ENCODE data around the gene EXOC7. TPM values are rescaled to one million over a fixed set of nuclear protein-coding genes. Genes with fewer than 3 reads are reported as not detected.
A peak's percentile ranks its signal among the peaks of the same experiment; 100 is the strongest.
"Not testable (repeated sequence)": the region's sequence is repeated elsewhere in the genome, so short reads cannot be mapped to it uniquely, and the experiment has no call there.

Gene EXOC7
- total RNA-seq, 1 experiment from 2014 or later: 133 TPM

GRCh38 chr17:76049836-76050537, 53.6 kb downstream of the EXOC7 start:
- Histone ChIP-seq H3K27me3 (replicated peaks) (no peaks in the 10 kb centered on the region), H3K27ac (peak overlapping the region; percentile 46), H3K36me3 (peaks cover 93% of the 10 kb centered on the region), H3K9me3 (replicated peaks) (no peaks in the 10 kb centered on the region), H3K4me3 (no peak overlapping the region), H3K4me1 (replicated peaks) (peaks cover 25% of the 10 kb centered on the region)
- no peak for DNase-seq (ENCODE audit: low read depth in 1 of 2, low spot score in 2 of 2)

- H3K4me3 ChIP-seq: no peak overlapping the region
- H3K36me3 ChIP-seq: peaks cover 93% of the 10 kb centered on the region
- H3K9me3 ChIP-seq (replicated peaks): no peaks in the 10 kb centered on the region
- no peaks in the 10 kb centered on the region for H3K27me3 ChIP-seq (replicated peaks)
- peak overlapping the region; percentile 46 for H3K27ac ChIP-seq
- peaks cover 25% of the 10 kb centered on the region for H3K4me1 ChIP-seq (replicated peaks)
- no peak for DNase-seq (ENCODE audit: low read depth in 1 of 2, low spot score in 2 of 2)
Measured at GRCh38 chr17:76049239-76049638, 54.3 kb downstream of the EXOC7 start.

- Histone ChIP-seq H3K9me3 (replicated peaks) (no peaks in the 10 kb centered on the region), H3K27me3 (replicated peaks) (no peaks in the 10 kb centered on the region), H3K27ac (peak overlapping the region; percentile 46), H3K4me1 (replicated peaks) (peaks cover 20% of the 10 kb centered on the region), H3K4me3 (no peak overlapping the region), H3K36me3 (peaks cover 93% of the 10 kb centered on the region)
- peak in 1 of 2 experiments; percentile 34 for DNase-seq (ENCODE audit: low read depth in 1 of 2, low spot score in 2 of 2)
Measured at GRCh38 chr17:76048711-76049110, 54.9 kb downstream of the EXOC7 start.

GRCh38 chr17:76048025-76048605, 55.5 kb downstream of the EXOC7 start:
- no peak for DNase-seq (ENCODE audit: low read depth in 1 of 2, low spot score in 2 of 2)
- peaks cover 93% of the 10 kb centered on the region for H3K36me3 ChIP-seq

GRCh38 chr17:76046064-76046463, 57.5 kb downstream of the EXOC7 start:
- no peak for DNase-seq (ENCODE audit: low read depth in 1 of 2, low spot score in 2 of 2)
- peaks cover 95% of the 10 kb centered on the region for H3K36me3 ChIP-seq
- no peak overlapping the region for H3K4me3 ChIP-seq
- no peak overlapping the region for H3K27ac ChIP-seq
- peaks cover 15% of the 10 kb centered on the region for H3K4me1 ChIP-seq (replicated peaks)
- no peaks in the 10 kb centered on the region for H3K27me3 ChIP-seq (replicated peaks)
- H3K9me3 ChIP-seq (replicated peaks): no peaks in the 10 kb centered on the region

More at GRCh38 chr17:76048025-76048605, 55.5 kb downstream of the EXOC7 start:
- Histone ChIP-seq H3K4me3 (no peak overlapping the region), H3K4me1 (replicated peaks) (peaks cover 15% of the 10 kb centered on the region), H3K9me3 (replicated peaks) (no peaks in the 10 kb centered on the region), H3K27me3 (replicated peaks) (no peaks in the 10 kb centered on the region), H3K27ac (peak overlapping the region; percentile 46)

- not testable (repeated sequence) for H3K27ac ChIP-seq; H3K9me3 ChIP-seq (replicated peaks); DNase-seq (ENCODE audit: low read depth in 1 of 2, low spot score in 2 of 2); H3K4me3 ChIP-seq; H3K27me3 ChIP-seq (replicated peaks)
- Histone ChIP-seq H3K4me1 (replicated peaks) (peaks cover 15% of the 10 kb centered on the region), H3K36me3 (peaks cover 95% of the 10 kb centered on the region)
Measured at GRCh38 chr17:76044475-76045007, 59.0 kb downstream of the EXOC7 start.

- not testable (repeated sequence) for H3K27ac ChIP-seq; DNase-seq (ENCODE audit: low read depth in 1 of 2, low spot score in 2 of 2); H3K4me3 ChIP-seq; H3K9me3 ChIP-seq (replicated peaks); H3K4me1 ChIP-seq (replicated peaks); H3K27me3 ChIP-seq (replicated peaks)
- H3K36me3 ChIP-seq: peaks cover 95% of the 10 kb centered on the region
Measured at GRCh38 chr17:76042868-76043267, 60.7 kb downstream of the EXOC7 start.

GRCh38 chr17:76040376-76040775, 63.2 kb downstream of the EXOC7 start:
- Histone ChIP-seq H3K27me3 (replicated peaks) (no peaks in the 10 kb centered on the region), H3K36me3 (peaks cover 83% of the 10 kb centered on the region)

GRCh38 chr17:76039121-76039520, 64.5 kb downstream of the EXOC7 start:
- H3K4me3 ChIP-seq: no peak overlapping the region

More at GRCh38 chr17:76040376-76040775, 63.2 kb downstream of the EXOC7 start:
- H3K9me3 ChIP-seq (replicated peaks): no peaks in the 10 kb centered on the region
- no peak overlapping the region for H3K4me3 ChIP-seq
- no peak for DNase-seq (ENCODE audit: low read depth in 1 of 2, low spot score in 2 of 2)
- no peaks in the 10 kb centered on the region for H3K4me1 ChIP-seq (replicated peaks)
- no peak overlapping the region for H3K27ac ChIP-seq

GRCh38 chr17:76038050-76038449, 65.5 kb downstream of the EXOC7 start:
- DNase-seq (ENCODE audit: low read depth in 1 of 2, low spot score in 2 of 2): no peak
- no peaks in the 10 kb centered on the region for H3K9me3 ChIP-seq (replicated peaks)
- H3K36me3 ChIP-seq: peaks cover 62% of the 10 kb centered on the region
- no peak overlapping the region for H3K4me3 ChIP-seq
- H3K27me3 ChIP-seq (replicated peaks): no peaks in the 10 kb centered on the region
- H3K27ac ChIP-seq: no peak overlapping the region
- no peaks in the 10 kb centered on the region for H3K4me1 ChIP-seq (replicated peaks)

More at GRCh38 chr17:76039121-76039520, 64.5 kb downstream of the EXOC7 start:
- H3K36me3 ChIP-seq: peaks cover 73% of the 10 kb centered on the region
- no peak for DNase-seq (ENCODE audit: low read depth in 1 of 2, low spot score in 2 of 2)
- no peaks in the 10 kb centered on the region for H3K27me3 ChIP-seq (replicated peaks)
- no peaks in the 10 kb centered on the region for H3K9me3 ChIP-seq (replicated peaks)
- H3K27ac ChIP-seq: no peak overlapping the region
- H3K4me1 ChIP-seq (replicated peaks): no peaks in the 10 kb centered on the region

- no peak overlapping the region for H3K27ac ChIP-seq
- H3K9me3 ChIP-seq (replicated peaks): no peaks in the 10 kb centered on the region
- no peaks in the 10 kb centered on the region for H3K27me3 ChIP-seq (replicated peaks)
- H3K4me3 ChIP-seq: no peak overlapping the region
- DNase-seq (ENCODE audit: low read depth in 1 of 2, low spot score in 2 of 2): no peak
- H3K4me1 ChIP-seq (replicated peaks): peaks cover under 1% of the 10 kb centered on the region; the same call in 1 of the 2 replicates
- peaks cover 49% of the 10 kb centered on the region for H3K36me3 ChIP-seq
Measured at GRCh38 chr17:76036497-76037261, 66.9 kb downstream of the EXOC7 start.

GRCh38 chr17:76034428-76035350, 68.9 kb downstream of the EXOC7 start:
- peaks cover 10% of the 10 kb centered on the region for H3K4me1 ChIP-seq (replicated peaks)
- DNase-seq (ENCODE audit: low read depth in 1 of 2, low spot score in 2 of 2): no peak
- no peaks in the 10 kb centered on the region for H3K27me3 ChIP-seq (replicated peaks)
- H3K36me3 ChIP-seq: peaks cover 29% of the 10 kb centered on the region
- no peaks in the 10 kb centered on the region for H3K9me3 ChIP-seq (replicated peaks)
- no peak overlapping the region for H3K4me3 ChIP-seq
- no peak overlapping the region for H3K27ac ChIP-seq

- no peak overlapping the region for H3K4me3 ChIP-seq
- H3K9me3 ChIP-seq (replicated peaks): no peaks in the 10 kb centered on the region
- no peak overlapping the region for H3K27ac ChIP-seq
- peaks cover 13% of the 10 kb centered on the region for H3K36me3 ChIP-seq
- no peaks in the 10 kb centered on the region for H3K27me3 ChIP-seq (replicated peaks)
- H3K4me1 ChIP-seq (replicated peaks): peaks cover 16% of the 10 kb centered on the region
- DNase-seq (ENCODE audit: low read depth in 1 of 2, low spot score in 2 of 2): no peak
Measured at GRCh38 chr17:76033139-76033538, 70.4 kb downstream of the EXOC7 start.

Measured in SJSA1 (cell line).